Stimulated activated CD4-positive, alpha-beta T cell treated with anti-CD3 and anti-CD28 coated beads, Interleukin-12 subunit alpha, Interleukin-12 subunit beta, amount 100 ng/mL, for 4 hours (primary cell): ENCODE data around the gene COL13A1.

Experiments
- DNase-seq: peaks from one replicate; pipeline ENCODE4 v3.0.0-alpha.2; 2020

The COL13A1 gene

GRCh38 chr10:69801434-69802315 lies at the start of gene COL13A1:
Gene COL13A1 (plus strand): TSS chr10:69801906. CDS start chr10:69802424, 518 bp downstream.
- no peak for DNase-seq

GRCh38 chr10:69752479-69752878 lies 49.2 kb upstream of the COL13A1 start:
- no peak for DNase-seq

GRCh38 chr10:69756279-69756678 lies 45.4 kb upstream of the COL13A1 start:
- DNase-seq: no peak

- DNase-seq: no peak
Observed at GRCh38 chr10:69757206-69757552, 44.5 kb upstream of the COL13A1 start.

- DNase-seq: no peak
Observed at GRCh38 chr10:69757553-69758309, 44.0 kb upstream of the COL13A1 start.

GRCh38 chr10:69758310-69758728 lies 43.4 kb upstream of the COL13A1 start:
- no peak for DNase-seq

- DNase-seq: no peak
Observed at GRCh38 chr10:69759641-69760040, 42.1 kb upstream of the COL13A1 start.

- no peak for DNase-seq
Observed at GRCh38 chr10:69760072-69760471, 41.6 kb upstream of the COL13A1 start.

GRCh38 chr10:69761320-69761719 lies 40.4 kb upstream of the COL13A1 start:
- no peak for DNase-seq

GRCh38 chr10:69766161-69766910 lies 35.4 kb upstream of the COL13A1 start:
- DNase-seq: no peak

GRCh38 chr10:69767793-69768192 lies 33.9 kb upstream of the COL13A1 start:
- DNase-seq: no peak

- DNase-seq: no peak
Observed at GRCh38 chr10:69768386-69768785, 33.3 kb upstream of the COL13A1 start.

- no peak for DNase-seq
Observed at GRCh38 chr10:69769395-69769992, 32.2 kb upstream of the COL13A1 start.

GRCh38 chr10:69772933-69773704 lies 28.6 kb upstream of the COL13A1 start:
- DNase-seq: no peak

GRCh38 chr10:69774596-69774995 lies 27.1 kb upstream of the COL13A1 start:
- DNase-seq: no peak

- no peak for DNase-seq
Observed at GRCh38 chr10:69780077-69780476, 21.6 kb upstream of the COL13A1 start.

- DNase-seq: no peak
Observed at GRCh38 chr10:69781576-69781975, 20.1 kb upstream of the COL13A1 start.

GRCh38 chr10:69783515-69783914 lies 18.2 kb upstream of the COL13A1 start:
- no peak for DNase-seq

GRCh38 chr10:69786791-69787190 lies 14.9 kb upstream of the COL13A1 start:
- DNase-seq: no peak

- no peak for DNase-seq
Observed at GRCh38 chr10:69787681-69788080, 14.0 kb upstream of the COL13A1 start.

GRCh38 chr10:69789164-69789576 lies 12.5 kb upstream of the COL13A1 start:
- DNase-seq: no peak

- DNase-seq: no peak
Observed at GRCh38 chr10:69791812-69792211, 9.9 kb upstream of the COL13A1 start.
